Progenitor cell of endocrine pancreas (in vitro differentiated cells): ENCODE measurements around the gene CHMP2A. TPM values are rescaled to one million over a fixed set of nuclear protein-coding genes. Genes with fewer than 3 reads are reported as not detected.
A peak's percentile ranks its signal among the peaks of the same experiment; 100 is the strongest.

Experiments
- DNase-seq: peaks from one replicate; pipeline ENCODE4 v3.0.0; 2021; ENCODE audit warnings: low spot score; ENCODE audit not compliant: unreplicated experiment
- H3K27ac Mint-ChIP-seq: 2 replicates; pipeline ENCODE4 v1.8.0; 2021; ENCODE audit warnings: mild to moderate bottlenecking, moderate library complexity, mixed read lengths
- H3K27me3 Mint-ChIP-seq: 2 replicates; pipeline ENCODE4 v1.8.0; 2021; ENCODE audit warnings: mixed read lengths
- H3K36me3 Mint-ChIP-seq: 2 replicates; pipeline ENCODE4 v1.8.0; 2022; ENCODE audit warnings: mixed read lengths; ENCODE audit not compliant: insufficient read depth
- H3K4me1 Mint-ChIP-seq: 2 replicates; pipeline ENCODE4 v1.8.0; 2021; ENCODE audit warnings: low read depth, mixed read lengths
- H3K4me3 Mint-ChIP-seq: 2 replicates; pipeline ENCODE4 v1.8.0; 2021; ENCODE audit warnings: low read depth, mild to moderate bottlenecking, moderate library complexity, mixed read lengths
- H3K9me3 Mint-ChIP-seq: 2 replicates; pipeline ENCODE4 v1.8.0; 2021; ENCODE audit warnings: low read depth, mixed read lengths
- long read RNA-seq: library from polyadenylated mRNA; unstranded; transcript quantifications from one replicate; pipeline ENCODE4 v2.0.0, GENCODE V29; 2020
- total RNA-seq: library from RNA; stranded (reverse); gene quantifications from 2 replicates; pipeline ENCODE4 v1.2.1, GENCODE V29; 2021
- TF ChIP-seq, protein P1 (sequence below): fragments of 200-600 bp; sonication (generic); IDR thresholded peaks from one replicate; pipeline ENCODE4 v1.5.0; 2021; ENCODE audit warnings: antibody characterized with exemption, mild to moderate bottlenecking; ENCODE audit not compliant: unreplicated experiment

CHMP2A gene
- 72.2 and 81.5 TPM in 2 replicates for total RNA-seq
- long read RNA-seq, transcript CHMP2A-208 (6 exons, 885 nt), result major isoform, 9 of 29 reads
- long read RNA-seq, transcript CHMP2A-201 (6 exons, 913 nt), result minor isoform, 7 of 29 reads
- long read RNA-seq, transcript CHMP2A-206 (5 exons, 1,178 nt), result minor isoform, 8 of 29 reads
- long read RNA-seq, partial matches to known transcripts, result 1 of 29 reads
- long read RNA-seq, other reads (novel, unspliced or antisense), result 3 of 29 reads

GRCh38 chr19:58554494-58555368 is at the start of gene CHMP2A:
CHMP2A (minus strand) TSS chr19:58555105; CDS start chr19:58554212, 893 bp downstream.
- H3K27ac Mint-ChIP-seq, result peak within 1 kb of the TSS; percentile 96
- TF ChIP-seq, protein P1, sequence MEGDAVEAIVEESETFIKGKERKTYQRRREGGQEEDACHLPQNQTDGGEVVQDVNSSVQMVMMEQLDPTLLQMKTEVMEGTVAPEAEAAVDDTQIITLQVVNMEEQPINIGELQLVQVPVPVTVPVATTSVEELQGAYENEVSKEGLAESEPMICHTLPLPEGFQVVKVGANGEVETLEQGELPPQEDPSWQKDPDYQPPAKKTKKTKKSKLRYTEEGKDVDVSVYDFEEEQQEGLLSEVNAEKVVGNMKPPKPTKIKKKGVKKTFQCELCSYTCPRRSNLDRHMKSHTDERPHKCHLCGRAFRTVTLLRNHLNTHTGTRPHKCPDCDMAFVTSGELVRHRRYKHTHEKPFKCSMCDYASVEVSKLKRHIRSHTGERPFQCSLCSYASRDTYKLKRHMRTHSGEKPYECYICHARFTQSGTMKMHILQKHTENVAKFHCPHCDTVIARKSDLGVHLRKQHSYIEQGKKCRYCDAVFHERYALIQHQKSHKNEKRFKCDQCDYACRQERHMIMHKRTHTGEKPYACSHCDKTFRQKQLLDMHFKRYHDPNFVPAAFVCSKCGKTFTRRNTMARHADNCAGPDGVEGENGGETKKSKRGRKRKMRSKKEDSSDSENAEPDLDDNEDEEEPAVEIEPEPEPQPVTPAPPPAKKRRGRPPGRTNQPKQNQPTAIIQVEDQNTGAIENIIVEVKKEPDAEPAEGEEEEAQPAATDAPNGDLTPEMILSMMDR, result no peak
- H3K4me3 Mint-ChIP-seq, result peak within 1 kb of the TSS; percentile 92
- no peaks in the 10 kb centered on the region for H3K27me3 Mint-ChIP-seq
- H3K9me3 Mint-ChIP-seq, result no peaks in the 10 kb centered on the region
- DNase-seq, result peak; percentile 96
- peaks cover 34% of the 10 kb centered on the region for H3K4me1 Mint-ChIP-seq
- peaks cover 14% of the 10 kb centered on the region for H3K36me3 Mint-ChIP-seq

DNA sequence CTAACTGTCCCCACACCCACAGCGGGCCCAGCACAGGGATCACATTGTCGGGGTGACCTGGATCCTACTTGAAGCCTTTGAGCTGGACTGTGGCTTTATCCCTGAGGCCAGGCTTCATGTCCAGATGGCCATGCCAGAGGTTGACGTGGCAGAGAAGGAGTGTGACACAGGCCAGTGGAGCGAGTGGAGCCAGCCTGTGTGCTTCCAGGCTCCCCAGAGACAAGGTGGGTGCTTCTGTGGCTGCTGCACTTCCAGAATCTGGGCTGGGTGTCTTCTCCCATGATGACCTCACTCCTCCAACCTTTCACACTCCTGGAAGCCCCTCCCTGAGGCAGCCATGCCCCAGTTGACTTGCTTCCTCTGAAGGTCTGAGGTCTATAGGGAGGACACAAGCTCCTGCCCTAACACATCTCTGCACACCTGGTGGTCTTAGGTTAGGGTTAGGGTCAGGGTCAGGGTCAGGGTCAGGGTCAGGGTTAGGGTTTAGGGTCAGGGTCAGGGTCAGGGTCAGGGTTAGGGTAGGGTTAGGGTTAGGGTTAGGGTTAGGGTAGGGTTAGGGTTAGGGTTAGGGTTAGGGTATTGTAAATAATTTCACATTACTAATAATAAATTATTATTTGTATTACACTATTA is 31.3 kb upstream of the CHMP2A start:
- H3K36me3 Mint-ChIP-seq, result peaks cover 9% of the 10 kb centered on the region
- DNase-seq, result peak; percentile 6
- no peaks in the 10 kb centered on the region for H3K4me1 Mint-ChIP-seq

GRCh38 chr19:58585442-58586132 is 30.7 kb upstream of the CHMP2A start:
- no peak overlapping the region for H3K4me3 Mint-ChIP-seq
- H3K36me3 Mint-ChIP-seq, result peaks cover 11% of the 10 kb centered on the region
- no peaks in the 10 kb centered on the region for H3K4me1 Mint-ChIP-seq
- H3K9me3 Mint-ChIP-seq, result no peaks in the 10 kb centered on the region
- TF ChIP-seq, protein P1, result no peak
- H3K27me3 Mint-ChIP-seq, result no peaks in the 10 kb centered on the region
- no peak for DNase-seq
- no peak overlapping the region for H3K27ac Mint-ChIP-seq

More for the DNA sequence above, 31.3 kb upstream of the CHMP2A start:
- H3K27ac Mint-ChIP-seq, result no peak overlapping the region
- TF ChIP-seq, protein P1, result no peak
- no peaks in the 10 kb centered on the region for H3K9me3 Mint-ChIP-seq
- no peak overlapping the region for H3K4me3 Mint-ChIP-seq
- H3K27me3 Mint-ChIP-seq, result no peaks in the 10 kb centered on the region

- H3K4me3 Mint-ChIP-seq, result no peak overlapping the region
- no peaks in the 10 kb centered on the region for H3K27me3 Mint-ChIP-seq
- TF ChIP-seq, protein P1, result no peak
- peaks cover 11% of the 10 kb centered on the region for H3K36me3 Mint-ChIP-seq
- H3K27ac Mint-ChIP-seq, result no peak overlapping the region
- H3K9me3 Mint-ChIP-seq, result no peaks in the 10 kb centered on the region
- H3K4me1 Mint-ChIP-seq, result no peaks in the 10 kb centered on the region
- DNase-seq, result no peak
Observed at GRCh38 chr19:58584498-58585441, 29.9 kb upstream of the CHMP2A start.
